NCI-H1417 treated with DMSO at 0.1 percent for 48 hours (cell line): ENCODE results near the gene DEPDC4.
"Not testable (repeated sequence)": the region's sequence is repeated elsewhere in the genome, so short reads cannot be mapped to it uniquely, and the experiment has no call there.

ENCODE experiments used
- DNase-seq: peaks from one replicate; lab custom pipeline; 2025; lab: John Stamatoyannopoulos, UW

The DEPDC4 gene

DNA sequence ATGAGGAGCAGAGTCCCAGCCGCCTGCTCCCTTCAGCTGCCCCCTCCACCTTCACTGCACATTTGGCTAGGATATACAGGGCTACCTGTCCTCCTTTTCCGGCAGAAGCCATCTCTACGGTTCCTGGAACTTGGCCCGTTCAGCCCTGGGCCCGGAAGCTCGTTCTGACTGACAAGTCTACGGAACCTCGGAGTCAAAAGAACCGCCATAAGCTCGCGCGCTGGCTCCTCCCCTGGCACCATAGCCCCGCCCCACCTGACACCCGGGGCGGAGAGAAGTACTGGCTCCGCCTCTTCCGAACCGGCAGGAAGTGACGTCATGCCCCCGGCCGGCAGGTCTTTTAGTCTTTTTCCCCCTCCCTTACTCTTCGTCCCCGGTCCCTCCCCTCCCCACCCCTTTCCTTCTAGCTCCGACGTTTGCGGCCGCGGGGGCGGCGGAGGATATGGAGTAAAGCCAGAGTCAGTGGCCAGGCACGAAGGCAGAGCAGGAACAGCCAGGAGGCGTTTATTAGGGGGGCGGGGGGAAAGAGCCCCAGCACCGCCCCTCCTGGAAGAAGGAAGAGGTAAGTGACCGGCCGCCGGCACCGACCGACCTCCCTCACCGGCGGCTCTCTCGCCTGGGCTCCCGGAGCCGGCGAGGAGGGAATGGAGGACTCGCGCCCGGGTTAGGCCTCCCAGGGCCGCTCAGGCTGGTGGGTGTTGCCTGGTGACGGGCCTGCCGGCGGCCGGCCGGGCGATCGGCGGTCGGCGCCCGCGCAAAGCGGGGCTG lies at the start of gene DEPDC4, which contains the start of gene SCYL2:
Gene DEPDC4, minus strand, starts transcription at position 245 of the 768 bp plus-strand sequence. Its CDS starts 3 bp downstream, at position 242.
Gene SCYL2, plus strand, starts transcription at position 343 of the 768 bp plus-strand sequence. CDS start 15,794 bp downstream, outside the sequence.
- DNase-seq: peak; percentile 93

- DNase-seq: no peak
These were observed 44.4 kb upstream of the DEPDC4 start for GRCh38 chr12:100311317-100311716.

GRCh38 chr12:100308138-100308537 lies 41.3 kb upstream of the DEPDC4 start:
- not testable (repeated sequence) for DNase-seq

DNA sequence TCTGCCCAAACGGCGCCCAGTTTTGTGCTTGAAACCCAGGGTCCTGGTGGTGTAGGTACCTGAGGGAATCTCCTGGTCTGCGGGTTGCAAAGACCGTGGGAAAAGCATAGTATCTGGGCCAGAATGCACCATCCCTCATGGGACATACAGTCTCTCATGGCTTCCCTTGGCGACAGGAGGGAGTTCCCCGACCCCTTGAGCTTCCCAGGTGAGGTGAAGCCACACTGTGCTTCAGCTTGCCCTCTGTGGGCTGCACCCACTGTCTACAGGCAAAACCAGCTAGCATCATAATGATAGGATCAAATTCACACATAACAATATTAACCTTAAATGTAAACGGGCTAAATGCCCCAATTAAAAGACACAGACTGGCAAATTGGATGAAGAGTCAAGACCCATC lies 37.5 kb upstream of the DEPDC4 start:
- DNase-seq: not testable (repeated sequence)

DNA sequence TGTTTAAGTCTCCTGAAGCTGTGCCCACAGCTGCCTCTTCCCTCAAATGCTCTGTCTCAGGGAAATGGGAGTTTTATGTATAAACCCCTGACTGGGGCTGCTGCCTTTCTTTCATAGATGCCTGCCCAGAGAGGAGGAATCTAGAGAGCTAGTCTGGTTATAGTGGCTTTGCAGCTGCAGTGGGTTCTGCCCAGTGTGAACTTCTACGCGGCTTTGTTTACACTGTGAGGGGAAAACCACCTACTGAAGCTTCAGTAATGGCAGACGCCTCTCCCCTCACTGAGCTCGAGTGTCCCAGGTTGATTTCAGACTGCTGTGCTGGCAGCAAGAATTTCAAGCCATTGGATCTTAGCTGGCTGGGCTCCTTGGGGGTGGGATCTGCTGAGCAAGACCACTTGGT lies 37.0 kb upstream of the DEPDC4 start:
- no peak for DNase-seq

DNA sequence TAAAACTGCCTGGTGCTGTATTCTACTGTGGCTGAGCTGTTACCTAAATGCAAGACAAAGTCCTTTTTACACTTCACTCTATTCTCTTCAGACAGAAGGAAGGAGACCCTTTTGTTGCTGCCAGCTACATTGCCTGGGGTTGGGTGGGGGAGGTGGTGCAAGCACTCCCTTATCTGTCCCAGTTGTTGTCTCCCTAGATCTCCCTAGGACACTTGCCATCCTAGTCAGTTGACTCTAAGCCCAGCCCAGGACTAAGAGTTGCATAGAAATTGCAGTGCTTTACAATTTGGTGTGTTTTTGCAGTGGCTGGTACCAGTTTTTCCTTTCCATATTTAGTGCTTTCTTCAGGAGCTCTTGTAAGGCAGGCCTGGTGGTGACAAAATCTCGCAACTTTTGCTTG lies 35.2 kb upstream of the DEPDC4 start:
- no peak for DNase-seq

- no peak for DNase-seq
These were observed 29.1 kb upstream of the DEPDC4 start for GRCh38 chr12:100295764-100296555.

DNA sequence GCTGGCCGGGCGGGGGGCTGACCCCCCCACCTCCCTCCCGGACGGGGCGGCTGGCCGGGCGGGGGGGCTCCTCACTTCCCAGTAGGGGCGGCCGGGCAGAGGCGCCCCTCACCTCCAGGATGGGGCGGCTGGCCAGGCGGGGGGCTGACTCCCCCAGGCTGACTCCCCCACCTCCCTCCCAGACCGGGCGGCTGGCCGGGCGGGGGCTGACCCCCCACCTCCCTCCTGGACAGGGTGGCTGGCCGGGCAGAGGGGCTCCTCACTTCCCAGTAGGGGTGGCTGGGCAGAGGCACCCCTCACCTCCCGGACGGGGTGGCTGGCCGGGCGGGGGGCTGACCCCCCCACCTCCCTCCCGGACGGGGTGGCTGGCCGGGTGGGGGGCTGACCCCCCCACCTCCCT lies 27.5 kb upstream of the DEPDC4 start:
- DNase-seq: not testable (repeated sequence)

DNA sequence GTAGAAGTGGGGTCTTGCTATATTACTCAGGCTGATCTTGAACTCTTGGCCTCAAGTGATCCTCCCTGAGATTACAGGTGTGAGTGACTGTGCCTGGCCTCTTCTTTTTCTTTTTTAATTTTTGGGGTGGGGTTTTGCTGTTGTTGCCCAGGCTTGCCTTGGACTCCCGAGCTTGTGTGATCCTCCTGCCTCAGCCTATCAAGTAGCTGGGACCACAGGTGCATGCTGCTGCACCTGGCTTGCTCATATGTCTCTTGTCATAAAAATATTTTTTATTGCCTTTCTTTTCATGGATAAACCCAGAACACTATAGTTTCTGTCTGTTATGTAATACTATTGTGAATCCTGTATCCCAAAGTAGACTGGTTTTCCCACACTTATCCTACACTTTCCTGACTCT lies 26.1 kb upstream of the DEPDC4 start:
- DNase-seq: no peak

GRCh38 chr12:100290016-100290415 lies 23.1 kb upstream of the DEPDC4 start:
- no peak for DNase-seq

GRCh38 chr12:100289038-100289437 lies 22.2 kb upstream of the DEPDC4 start:
- DNase-seq: no peak

DNA sequence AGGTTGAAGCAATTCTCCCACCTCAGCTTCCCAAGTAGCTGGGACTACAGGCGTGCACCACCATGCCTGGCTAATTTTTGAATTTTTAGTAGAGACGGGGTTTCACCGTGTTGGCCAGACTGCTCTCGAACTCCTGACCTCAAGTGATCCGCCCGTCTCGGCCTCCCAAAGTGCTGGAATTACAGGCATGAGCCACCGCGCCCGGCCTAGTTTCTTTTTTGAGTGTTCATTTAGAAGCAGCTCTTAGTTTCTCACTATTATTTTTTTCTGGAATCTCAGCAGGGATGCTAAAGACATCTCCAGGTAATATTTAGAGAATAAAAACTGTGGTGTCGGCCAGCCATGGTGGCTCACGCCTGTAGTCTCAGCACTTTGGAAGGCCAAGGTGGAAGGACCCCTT lies 17.7 kb upstream of the DEPDC4 start:
- DNase-seq: not testable (repeated sequence)

GRCh38 chr12:100279607-100280244 lies 12.8 kb upstream of the DEPDC4 start:
- no peak for DNase-seq

GRCh38 chr12:100279159-100279558 lies 12.3 kb upstream of the DEPDC4 start:
- DNase-seq: no peak

DNA sequence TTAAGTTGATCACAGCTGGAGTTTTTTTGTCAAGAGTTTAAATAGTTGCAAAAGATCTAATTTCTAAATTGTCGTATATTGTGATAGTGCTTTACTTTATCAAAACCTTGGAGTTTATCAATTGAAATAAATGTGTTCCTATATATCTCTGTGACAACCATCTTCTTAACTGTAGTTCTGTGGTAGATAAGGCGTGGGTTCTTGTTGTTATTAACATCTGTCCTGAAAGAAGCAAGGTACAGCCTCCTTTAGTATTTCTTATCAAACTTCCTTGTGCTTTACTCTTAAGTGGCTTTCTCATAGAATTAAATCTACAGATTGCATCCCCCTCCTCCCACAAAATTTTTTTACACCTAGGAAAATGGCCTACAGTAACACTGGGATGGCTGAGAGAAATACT lies 7.4 kb upstream of the DEPDC4 start:
- no peak for DNase-seq

DNA sequence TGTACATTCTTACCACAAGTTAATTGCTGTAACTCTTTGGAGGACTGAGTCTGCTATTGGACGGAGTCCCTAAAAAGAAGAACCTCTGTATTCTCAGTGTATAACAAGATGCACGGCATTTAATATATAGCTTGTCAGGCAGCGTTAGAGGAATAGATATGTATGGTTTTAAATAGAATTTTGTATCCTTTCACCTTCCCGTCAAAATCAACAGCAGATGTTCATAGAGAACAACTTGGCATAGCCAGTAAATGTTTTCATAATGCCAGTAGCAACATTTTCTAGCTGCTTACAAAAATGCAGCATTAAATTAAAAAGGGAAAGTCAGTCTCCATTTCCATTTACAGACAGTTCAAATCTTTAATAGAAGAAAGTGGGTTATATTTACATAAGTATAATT lies 6.9 kb upstream of the DEPDC4 start:
- no peak for DNase-seq

- no peak for DNase-seq
These were observed 2.1 kb upstream of the DEPDC4 start for GRCh38 chr12:100268835-100269564.

DNA sequence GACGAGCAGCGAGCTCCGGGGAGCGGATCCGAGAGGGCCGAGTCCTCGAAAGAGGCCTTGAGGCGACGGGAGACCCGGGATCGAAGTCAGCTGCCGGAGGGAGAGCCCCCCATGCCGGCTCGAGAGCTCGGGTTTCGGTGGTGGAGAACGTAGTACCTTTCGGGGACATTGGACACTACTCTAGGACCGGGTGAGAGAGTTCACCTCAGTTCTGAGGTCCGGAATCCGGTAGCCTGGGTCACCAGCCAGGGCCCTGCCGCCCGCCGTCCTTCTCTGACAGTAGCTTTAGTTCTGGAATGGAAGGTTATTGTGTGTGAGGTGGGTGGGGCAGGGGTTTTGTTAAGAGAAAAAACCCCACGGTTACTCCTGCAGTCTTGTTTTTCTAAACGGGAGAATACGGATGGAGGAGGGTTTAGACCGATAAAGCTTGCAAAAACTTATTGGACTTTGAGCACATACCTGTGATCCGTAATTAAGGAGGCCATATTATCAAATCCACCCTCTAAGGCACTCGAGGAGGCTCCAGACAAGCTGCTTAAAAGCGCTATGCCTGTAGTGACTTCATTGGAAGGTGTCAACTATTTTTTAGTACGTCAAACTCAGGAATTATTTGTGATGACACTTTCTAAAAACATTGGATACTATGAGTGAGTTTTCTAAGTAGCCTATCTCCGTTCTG lies 863 bp upstream of the DEPDC4 start:
- no peak for DNase-seq

GRCh38 chr12:100266585-100266834 lies 369 bp downstream of the DEPDC4 start:
- DNase-seq: peak; percentile 65

GRCh38 chr12:100265732-100266584 lies 921 bp downstream of the DEPDC4 start:
- DNase-seq: no peak

DNA sequence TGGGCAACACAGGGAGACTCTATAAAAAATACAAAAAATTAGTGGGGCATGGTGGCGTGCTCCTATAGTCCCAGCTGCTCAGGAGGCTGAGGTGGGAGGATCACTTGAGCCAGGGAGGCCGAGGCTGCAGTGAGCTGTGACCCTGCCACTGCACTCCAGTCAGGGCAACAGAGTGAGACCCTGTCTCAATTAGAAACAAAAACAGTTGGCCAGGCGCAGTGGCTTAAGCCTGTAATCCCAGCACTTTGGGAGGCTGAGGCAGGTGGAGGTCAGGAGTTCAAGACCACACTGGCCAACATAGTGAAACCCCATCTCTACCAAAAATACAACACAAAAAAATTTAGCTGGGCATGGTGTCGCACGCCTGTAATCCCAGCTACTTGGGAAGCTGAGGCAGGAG lies 1.8 kb downstream of the DEPDC4 start:
- DNase-seq: not testable (repeated sequence)
